Osteocyte (in vitro differentiated cells): ENCODE measurements around the gene HDAC3. TPM values are rescaled to one million over a fixed set of nuclear protein-coding genes. Genes with fewer than 3 reads are reported as not detected.

ENCODE experiments used
- DNase-seq: peaks from one replicate; pipeline ENCODE4 v3.0.0; 2021; ENCODE audit warnings: mixed read lengths; ENCODE audit not compliant: unreplicated experiment; ENCODE audit errors: extremely low spot score
- H3K27ac Mint-ChIP-seq: one replicate; pipeline ENCODE4 v1.8.0; 2021; ENCODE audit warnings: mild to moderate bottlenecking, mixed read lengths; ENCODE audit not compliant: unreplicated experiment
- H3K27me3 Mint-ChIP-seq: one replicate; pipeline ENCODE4 v1.8.0; 2021; ENCODE audit warnings: mixed read lengths; ENCODE audit not compliant: unreplicated experiment
- H3K36me3 Mint-ChIP-seq: one replicate; pipeline ENCODE4 v1.8.0; 2021; ENCODE audit warnings: mixed read lengths; ENCODE audit not compliant: unreplicated experiment
- H3K4me1 Mint-ChIP-seq: one replicate; pipeline ENCODE4 v1.8.0; 2021; ENCODE audit warnings: mixed read lengths; ENCODE audit not compliant: unreplicated experiment
- H3K4me3 Mint-ChIP-seq: one replicate; pipeline ENCODE4 v1.8.0; 2021; ENCODE audit warnings: mild to moderate bottlenecking, moderate library complexity, mixed read lengths; ENCODE audit not compliant: unreplicated experiment
- H3K9me3 Mint-ChIP-seq: one replicate; pipeline ENCODE4 v1.8.0; 2021; ENCODE audit warnings: mixed read lengths; ENCODE audit not compliant: unreplicated experiment
- CTCF ChIP-seq: fragments of 200-600 bp; sonication (generic); IDR thresholded peaks from 2 replicates; pipeline ENCODE4 v1.5.0; 2021; ENCODE audit warnings: antibody characterized with exemption, mild to moderate bottlenecking, moderate library complexity
- long read RNA-seq: library from polyadenylated mRNA; unstranded; transcript quantifications from one replicate; pipeline ENCODE4 v2.0.0, GENCODE V29; 2021
- total RNA-seq: library from RNA; stranded (reverse); gene quantifications from 2 replicates; pipeline ENCODE4 v1.2.1, GENCODE V29; 2021

HDAC3 gene
- 62.1 and 67.9 TPM in 2 replicates for total RNA-seq
- long read RNA-seq, transcript HDAC3-201 (15 exons, 1,959 nt): major isoform, 146 of 169 reads
- long read RNA-seq, partial matches to known transcripts: 11 of 169 reads
- long read RNA-seq, other reads (novel, unspliced or antisense): 9 of 169 reads

GRCh38 chr5:141636413-141637122, at the start of gene HDAC3, which contains the start of gene RELL2:
Gene HDAC3, minus strand, starts transcription at chr5:141636849. Its CDS starts 59 bp downstream, at chr5:141636790.
Gene RELL2, plus strand, starts transcription at chr5:141636997. Its CDS starts 1,229 bp downstream, at chr5:141638226.
- TF ChIP-seq CTCF: no peak
- peaks cover 23% of the 10 kb centered on the region for H3K4me1 Mint-ChIP-seq

GRCh38 chr5:141685591-141685990, 48.9 kb upstream of the HDAC3 start:
- DNase-seq: no peak
- no peak overlapping the region for H3K27ac Mint-ChIP-seq
- H3K9me3 Mint-ChIP-seq: no peaks in the 10 kb centered on the region
- no peak for TF ChIP-seq CTCF
- peaks cover 7% of the 10 kb centered on the region for H3K4me1 Mint-ChIP-seq
- H3K27me3 Mint-ChIP-seq: peaks cover 12% of the 10 kb centered on the region
- no peak overlapping the region for H3K4me3 Mint-ChIP-seq
- no peaks in the 10 kb centered on the region for H3K36me3 Mint-ChIP-seq

More at GRCh38 chr5:141636413-141637122, at the start of gene HDAC3, which contains the start of gene RELL2:
- DNase-seq: peak; percentile 99
- Mint-ChIP-seq H3K4me3 (peak within 1 kb of the TSS; percentile 85), H3K9me3 (no peaks in the 10 kb centered on the region), H3K36me3 (peaks cover 7% of the 10 kb centered on the region), H3K27ac (peak within 1 kb of the TSS; percentile 70), H3K27me3 (no peaks in the 10 kb centered on the region)

GRCh38 chr5:141683596-141684141, 47.0 kb upstream of the HDAC3 start:
- Mint-ChIP-seq H3K27ac (no peak overlapping the region), H3K36me3 (no peaks in the 10 kb centered on the region)

GRCh38 chr5:141681695-141682641, 45.3 kb upstream of the HDAC3 start, which contains the start of gene ARAP3:
Gene ARAP3, minus strand, starts transcription at chr5:141682230. Its CDS starts 1,744 bp downstream, at chr5:141680486.
- H3K4me3 Mint-ChIP-seq: peak within 1 kb of the TSS; percentile 56
- H3K4me1 Mint-ChIP-seq: peaks cover 7% of the 10 kb centered on the region
- no peaks in the 10 kb centered on the region for H3K36me3 Mint-ChIP-seq
- H3K9me3 Mint-ChIP-seq: no peaks in the 10 kb centered on the region
- no peak for DNase-seq
- no peak within 1 kb of the TSS for H3K27ac Mint-ChIP-seq
- no peak for TF ChIP-seq CTCF
- no peaks in the 10 kb centered on the region for H3K27me3 Mint-ChIP-seq

More at GRCh38 chr5:141683596-141684141, 47.0 kb upstream of the HDAC3 start:
- H3K27me3 Mint-ChIP-seq: no peaks in the 10 kb centered on the region
- H3K4me1 Mint-ChIP-seq: peaks cover 7% of the 10 kb centered on the region
- no peak for DNase-seq
- H3K4me3 Mint-ChIP-seq: no peak overlapping the region
- H3K9me3 Mint-ChIP-seq: no peaks in the 10 kb centered on the region
- no peak for TF ChIP-seq CTCF
